ENCODE measurements around the gene FBXW5.

FBXW5 gene

DNA sequence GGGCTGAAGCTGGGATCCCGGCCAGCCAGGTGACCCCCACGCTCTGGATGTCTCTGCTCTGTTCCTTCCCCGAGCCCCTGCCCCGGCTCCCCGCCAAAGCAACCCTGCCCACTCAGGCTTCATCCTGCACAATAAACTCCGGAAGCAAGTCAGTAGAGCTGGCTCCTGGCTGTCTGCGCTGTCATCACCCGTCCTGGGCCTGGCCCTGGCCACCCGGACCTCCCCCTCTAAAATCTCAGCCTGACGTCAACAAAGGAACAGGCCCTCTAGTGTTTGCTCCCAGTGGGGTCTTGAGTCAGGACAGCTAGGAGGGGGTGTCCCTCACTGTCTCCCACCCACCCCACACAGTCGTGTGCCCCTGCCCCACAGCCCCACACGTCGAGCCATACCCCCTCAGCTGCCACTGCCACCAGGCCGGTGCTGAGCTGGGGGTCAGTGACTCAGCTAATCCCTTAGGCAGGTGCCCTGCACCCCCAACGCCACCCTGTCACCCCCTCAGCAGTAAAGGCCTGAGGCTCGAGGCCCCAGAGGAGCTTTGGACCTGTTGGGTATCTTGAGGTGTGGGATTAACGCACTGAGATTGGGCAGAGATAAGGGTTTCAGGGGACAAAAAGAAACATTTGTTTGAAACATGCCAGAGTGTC lies 37.2 kb upstream of the FBXW5 start:
- no peak overlapping the region for H3K27ac Mint-ChIP-seq
- no peaks in the 10 kb centered on the region for H3K36me3 Mint-ChIP-seq (ENCODE audit: low read depth)
- H3K4me3 Mint-ChIP-seq: no peak overlapping the region
- H3K4me1 Mint-ChIP-seq: peaks cover 3% of the 10 kb centered on the region
- no peak for ATAC-seq
- no peaks in the 10 kb centered on the region for H3K9me3 Mint-ChIP-seq
- no peak for DNase-seq
- H3K27me3 Mint-ChIP-seq: peaks cover 22% of the 10 kb centered on the region

- Mint-ChIP-seq H3K27me3 (peaks cover 19% of the 10 kb centered on the region), H3K9me3 (no peaks in the 10 kb centered on the region), H3K4me3 (no peak overlapping the region), H3K27ac (no peak overlapping the region), H3K36me3 (ENCODE audit: low read depth) (no peaks in the 10 kb centered on the region), H3K4me1 (peaks cover 7% of the 10 kb centered on the region)
- ATAC-seq (no peak), DNase-seq (no peak)
These were observed 36.3 kb upstream of the FBXW5 start for GRCh38 chr9:136980669-136981478.

- no peak for ATAC-seq
- Mint-ChIP-seq H3K36me3 (ENCODE audit: low read depth) (no peaks in the 10 kb centered on the region), H3K4me1 (peaks cover 15% of the 10 kb centered on the region), H3K27me3 (peaks cover 19% of the 10 kb centered on the region), H3K9me3 (no peaks in the 10 kb centered on the region), H3K27ac (no peak overlapping the region), H3K4me3 (no peak overlapping the region)
- no peak for DNase-seq
These were observed 35.4 kb upstream of the FBXW5 start for GRCh38 chr9:136979769-136980587.

DNA sequence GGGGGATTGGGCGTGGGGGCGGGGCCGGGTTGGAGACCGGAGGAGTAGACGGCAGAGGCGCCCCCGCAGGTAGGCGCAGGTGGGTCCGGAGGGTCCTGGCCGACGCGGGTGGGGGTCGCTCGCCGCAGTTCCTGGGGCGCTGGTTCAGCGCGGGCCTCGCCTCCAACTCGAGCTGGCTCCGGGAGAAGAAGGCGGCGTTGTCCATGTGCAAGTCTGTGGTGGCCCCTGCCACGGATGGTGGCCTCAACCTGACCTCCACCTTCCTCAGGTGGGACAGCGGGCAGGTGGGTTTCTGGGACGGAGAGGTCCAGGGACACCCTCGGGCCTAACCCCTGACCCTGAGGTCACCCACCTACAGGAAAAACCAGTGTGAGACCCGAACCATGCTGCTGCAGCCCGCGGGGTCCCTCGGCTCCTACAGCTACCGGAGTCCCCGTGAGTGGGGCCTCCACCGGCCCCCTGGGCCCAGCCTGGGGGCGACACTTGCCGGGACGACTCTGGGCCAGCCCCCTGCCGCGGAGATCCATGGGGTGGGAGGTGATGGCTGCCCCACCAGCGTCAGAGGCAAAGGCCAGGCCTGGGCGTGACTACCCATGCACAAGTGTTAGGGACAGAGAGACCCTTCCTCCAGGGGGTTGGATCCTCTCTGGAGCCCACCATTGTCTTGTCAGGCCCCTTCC lies 34.5 kb upstream of the FBXW5 start:
- no peak for ATAC-seq
- H3K4me1 Mint-ChIP-seq: peaks cover 17% of the 10 kb centered on the region
- H3K4me3 Mint-ChIP-seq: no peak overlapping the region

DNA sequence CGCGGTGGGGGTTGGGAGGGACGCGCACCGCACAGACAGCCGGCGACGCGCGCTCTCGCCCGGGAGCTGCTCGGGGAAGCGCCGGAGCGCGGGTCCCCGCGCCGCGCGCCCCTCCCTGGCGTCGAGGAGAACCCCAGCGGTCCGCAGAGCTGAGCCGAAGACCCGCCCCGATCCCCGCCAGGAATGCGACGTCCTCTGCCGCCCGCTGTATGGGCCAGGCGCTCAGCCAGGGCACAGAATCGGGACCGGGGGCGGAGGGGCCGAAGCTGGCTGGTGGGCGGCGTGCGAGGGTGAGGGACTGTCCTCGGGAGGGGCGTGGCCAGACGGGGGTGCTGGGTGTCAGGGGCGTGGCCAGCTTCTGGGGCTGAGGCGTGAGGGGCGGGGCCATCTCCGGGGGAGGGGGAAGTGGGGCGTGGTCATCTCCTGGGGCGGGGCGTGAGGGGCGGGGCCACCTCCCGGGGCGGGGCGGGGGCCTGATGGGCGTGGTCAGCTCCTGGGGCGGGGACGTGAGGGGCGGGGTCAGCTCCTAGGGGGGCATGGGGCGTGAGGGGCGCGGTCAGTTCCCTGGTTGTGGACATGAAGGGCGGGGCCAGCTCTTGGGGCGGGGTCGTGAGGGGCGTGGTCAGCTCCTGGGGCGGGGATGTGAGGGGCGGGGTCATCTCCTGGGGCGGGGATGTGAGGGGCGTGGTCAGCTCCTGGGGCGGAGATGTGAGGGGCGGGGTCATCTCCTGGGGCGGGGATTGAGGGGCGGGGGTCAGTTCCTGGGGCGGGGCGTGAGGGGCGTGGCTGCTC lies 33.7 kb upstream of the FBXW5 start:
- peaks cover 15% of the 10 kb centered on the region for H3K4me1 Mint-ChIP-seq
- DNase-seq: peak; percentile 67
- ATAC-seq: peak; percentile 9
- no peaks in the 10 kb centered on the region for H3K36me3 Mint-ChIP-seq (ENCODE audit: low read depth)
- H3K4me3 Mint-ChIP-seq: no peak overlapping the region
- H3K27ac Mint-ChIP-seq: no peak overlapping the region
- no peaks in the 10 kb centered on the region for H3K9me3 Mint-ChIP-seq
- H3K27me3 Mint-ChIP-seq: peaks cover 11% of the 10 kb centered on the region

More for the DNA sequence above, 34.5 kb upstream of the FBXW5 start:
- H3K9me3 Mint-ChIP-seq: no peaks in the 10 kb centered on the region
- H3K27me3 Mint-ChIP-seq: peaks cover 16% of the 10 kb centered on the region
- H3K36me3 Mint-ChIP-seq (ENCODE audit: low read depth): no peaks in the 10 kb centered on the region
- no peak overlapping the region for H3K27ac Mint-ChIP-seq
- no peak for DNase-seq

GRCh38 chr9:136977649-136978072 lies 33.1 kb upstream of the FBXW5 start:
- peaks cover 7% of the 10 kb centered on the region for H3K27me3 Mint-ChIP-seq
- ATAC-seq (no peak), DNase-seq (no peak)
- peaks cover 15% of the 10 kb centered on the region for H3K4me1 Mint-ChIP-seq
- H3K9me3 Mint-ChIP-seq: no peaks in the 10 kb centered on the region
- no peaks in the 10 kb centered on the region for H3K36me3 Mint-ChIP-seq (ENCODE audit: low read depth)
- H3K27ac Mint-ChIP-seq: no peak overlapping the region
- H3K4me3 Mint-ChIP-seq: no peak overlapping the region

DNA sequence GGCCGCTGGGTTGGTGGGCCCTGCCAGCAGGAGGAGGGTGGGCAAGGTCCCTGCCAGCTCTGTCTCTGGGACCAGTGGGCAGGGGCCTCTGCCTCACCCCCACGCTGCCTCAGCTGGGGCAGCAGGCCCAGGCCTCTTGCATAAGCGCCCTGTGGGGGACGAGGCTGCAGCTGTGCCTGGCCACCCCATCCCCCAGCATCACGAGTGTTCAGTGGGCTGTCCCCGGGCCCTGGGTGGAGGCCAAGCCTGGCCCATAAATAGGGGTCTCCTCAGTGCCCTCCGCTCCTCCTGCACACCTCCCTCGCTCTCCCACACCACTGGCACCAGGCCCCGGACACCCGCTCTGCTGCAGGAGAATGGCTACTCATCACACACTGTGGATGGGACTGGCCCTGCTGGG lies 32.7 kb upstream of the FBXW5 start, which contains the start of gene PTGDS:
Gene PTGDS (plus strand): TSS at position 282 of the 400 bp plus-strand sequence. CDS start 75 bp downstream, at position 357.
- Mint-ChIP-seq H3K4me3 (no peak within 1 kb of the TSS), H3K4me1 (peaks cover 15% of the 10 kb centered on the region), H3K27me3 (peaks cover 7% of the 10 kb centered on the region), H3K36me3 (ENCODE audit: low read depth) (no peaks in the 10 kb centered on the region), H3K9me3 (no peaks in the 10 kb centered on the region), H3K27ac (no peak within 1 kb of the TSS)
- DNase-seq (no peak), ATAC-seq (no peak)

DNA sequence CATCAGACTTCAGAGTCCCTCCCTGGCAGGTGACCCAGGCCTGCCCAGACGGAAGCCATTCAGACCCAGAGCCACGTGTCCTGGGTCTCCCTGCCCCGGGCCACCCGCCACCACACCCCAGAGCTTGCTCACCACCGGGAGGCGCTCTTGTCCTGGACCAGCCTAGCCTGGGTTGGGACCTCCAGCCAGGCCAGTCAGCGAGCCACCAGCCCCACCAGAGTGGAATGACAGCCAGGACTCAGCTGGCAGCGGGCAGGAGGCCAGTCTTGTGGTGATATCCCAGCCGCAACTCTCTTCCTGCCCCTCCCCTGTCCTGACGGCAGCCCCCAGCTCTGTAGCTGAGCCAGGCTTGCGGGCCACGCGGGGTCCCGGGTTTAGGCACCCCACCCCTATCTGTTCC lies 31.1 kb upstream of the FBXW5 start:
- no peak overlapping the region for H3K27ac Mint-ChIP-seq

DNA sequence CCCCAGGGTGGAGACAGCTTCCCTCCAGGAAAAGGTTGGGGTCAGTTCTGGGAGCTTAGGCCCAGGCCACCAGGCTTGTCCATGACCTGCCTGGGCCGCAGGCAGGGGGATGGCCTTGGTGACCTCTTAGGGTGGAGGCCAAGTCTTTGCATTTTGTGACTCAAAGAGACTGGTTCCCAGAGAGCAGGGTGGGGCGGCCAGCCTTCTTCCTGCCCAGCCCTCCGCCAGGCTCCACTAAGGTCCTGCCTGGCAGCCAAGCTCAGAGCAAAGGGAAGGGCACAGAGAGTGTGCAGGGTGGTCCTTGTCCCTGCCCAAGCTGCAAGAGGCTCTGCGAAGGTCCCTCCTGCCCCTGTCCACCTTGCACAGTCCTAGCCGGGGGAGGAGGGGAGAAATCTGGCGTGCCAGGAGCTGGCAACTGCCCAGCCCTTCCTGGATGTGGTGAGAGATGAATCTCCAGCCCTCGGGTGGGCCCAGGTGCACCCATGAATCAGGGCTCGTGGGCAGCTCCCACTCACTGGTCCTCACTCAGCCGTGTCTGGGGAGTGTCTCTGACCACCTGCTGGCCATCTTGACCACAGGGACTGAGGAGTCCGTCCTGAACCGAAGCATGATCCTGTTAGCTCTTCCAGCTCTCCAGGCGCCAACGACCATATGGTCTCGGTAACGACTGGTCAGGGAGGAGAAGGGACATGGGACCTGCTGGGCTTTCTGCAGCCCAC lies 30.4 kb upstream of the FBXW5 start:
- H3K4me3 Mint-ChIP-seq: peak overlapping the region; percentile 24

More for the DNA sequence above, 31.1 kb upstream of the FBXW5 start:
- DNase-seq (peak; percentile 57), ATAC-seq (no peak)
- peaks cover 4% of the 10 kb centered on the region for H3K27me3 Mint-ChIP-seq
- H3K4me3 Mint-ChIP-seq: peak overlapping the region; percentile 24
- H3K4me1 Mint-ChIP-seq: peaks cover 15% of the 10 kb centered on the region
- no peaks in the 10 kb centered on the region for H3K9me3 Mint-ChIP-seq
- H3K36me3 Mint-ChIP-seq (ENCODE audit: low read depth): no peaks in the 10 kb centered on the region

DNA sequence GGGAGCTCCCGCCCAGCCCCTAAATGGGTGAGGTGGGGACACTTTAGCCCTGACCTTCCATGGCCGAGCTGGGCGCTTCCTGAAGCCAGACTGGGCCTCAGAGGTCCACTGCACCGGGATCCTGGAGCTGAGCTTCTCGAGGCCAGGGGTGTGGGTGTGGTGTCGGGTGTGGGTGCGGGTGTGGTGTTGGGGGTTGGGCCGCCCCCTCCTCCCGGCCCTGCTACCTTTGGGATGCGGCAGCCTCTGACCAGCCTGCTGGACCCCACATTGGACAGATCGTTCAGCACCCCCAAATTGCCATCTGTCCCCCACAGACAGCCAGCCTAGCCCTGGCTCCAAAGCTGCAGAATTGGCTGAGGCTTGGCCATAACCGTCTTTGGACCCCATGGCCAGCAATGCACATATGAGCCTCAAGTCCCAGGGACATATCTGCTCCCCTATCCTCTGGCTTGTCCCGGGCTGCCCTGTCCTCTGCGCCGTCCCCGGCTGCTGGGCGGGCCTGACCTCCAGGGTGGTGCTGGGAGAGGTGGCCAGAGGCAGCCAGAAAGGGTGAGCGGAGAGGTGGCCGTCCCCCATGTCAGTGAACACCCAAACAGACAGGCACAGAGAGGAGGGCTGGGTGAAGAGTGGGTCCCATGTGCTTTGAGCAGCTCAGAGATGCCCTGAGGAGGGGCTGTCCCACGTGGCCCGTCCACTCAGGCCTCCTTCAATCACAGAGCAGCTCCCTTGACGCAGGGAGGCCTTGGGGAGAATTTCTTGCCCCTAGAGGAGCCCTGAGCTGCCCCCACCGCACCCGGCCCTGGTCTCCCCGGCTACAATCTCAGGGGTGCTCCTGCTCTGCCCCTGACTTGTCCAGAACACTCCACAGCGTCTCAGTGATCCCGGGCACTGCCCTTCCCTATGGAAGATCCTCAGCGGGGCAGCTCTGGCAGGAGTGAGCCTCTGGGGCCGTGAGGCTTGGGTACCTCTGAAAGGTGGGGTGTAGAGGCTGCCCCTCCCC lies 29.4 kb upstream of the FBXW5 start:
- Mint-ChIP-seq H3K4me3 (no peak overlapping the region), H3K27ac (no peak overlapping the region), H3K27me3 (peaks cover 2% of the 10 kb centered on the region)

More for the DNA sequence above, 30.4 kb upstream of the FBXW5 start:
- H3K27ac Mint-ChIP-seq: no peak overlapping the region
- no peak for ATAC-seq
- no peaks in the 10 kb centered on the region for H3K9me3 Mint-ChIP-seq
- peaks cover 15% of the 10 kb centered on the region for H3K4me1 Mint-ChIP-seq
- DNase-seq: no peak
- H3K27me3 Mint-ChIP-seq: peaks cover 2% of the 10 kb centered on the region
- H3K36me3 Mint-ChIP-seq (ENCODE audit: low read depth): no peaks in the 10 kb centered on the region

DNA sequence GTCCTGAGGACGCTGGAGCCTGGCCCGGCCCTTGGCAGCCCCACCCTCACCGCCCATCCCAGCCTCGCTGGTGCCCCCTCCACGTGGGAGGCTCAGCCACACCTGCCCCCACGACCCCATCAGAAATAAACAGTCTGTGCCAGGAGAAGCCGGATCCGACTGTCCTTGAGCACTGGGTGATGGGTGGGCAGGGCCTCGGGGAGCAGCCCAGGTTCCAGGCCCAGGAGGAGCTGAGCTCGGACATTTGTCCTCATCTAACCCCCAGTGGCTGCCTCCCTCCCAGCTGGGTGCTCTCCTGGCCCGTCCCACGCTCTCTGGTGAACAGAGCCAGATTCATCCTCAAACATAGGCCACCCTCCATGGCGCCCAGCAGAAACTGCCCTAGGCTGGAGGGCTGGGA lies 28.2 kb upstream of the FBXW5 start:
- Mint-ChIP-seq H3K4me1 (peaks cover 15% of the 10 kb centered on the region), H3K9me3 (no peaks in the 10 kb centered on the region), H3K4me3 (no peak overlapping the region), H3K36me3 (ENCODE audit: low read depth) (no peaks in the 10 kb centered on the region), H3K27me3 (peaks cover 2% of the 10 kb centered on the region), H3K27ac (no peak overlapping the region)
- ATAC-seq (no peak), DNase-seq (no peak)

More for the DNA sequence above, 29.4 kb upstream of the FBXW5 start:
- Mint-ChIP-seq H3K4me1 (peaks cover 15% of the 10 kb centered on the region), H3K36me3 (ENCODE audit: low read depth) (no peaks in the 10 kb centered on the region), H3K9me3 (no peaks in the 10 kb centered on the region)
- ATAC-seq (no peak), DNase-seq (no peak)

GRCh38 chr9:136972335-136972734 lies 27.8 kb upstream of the FBXW5 start:
- H3K9me3 Mint-ChIP-seq: no peaks in the 10 kb centered on the region
- H3K4me1 Mint-ChIP-seq: peaks cover 15% of the 10 kb centered on the region
- DNase-seq (no peak), ATAC-seq (no peak)
- no peak overlapping the region for H3K4me3 Mint-ChIP-seq
- H3K27ac Mint-ChIP-seq: no peak overlapping the region
- H3K27me3 Mint-ChIP-seq: peaks cover 2% of the 10 kb centered on the region
- no peaks in the 10 kb centered on the region for H3K36me3 Mint-ChIP-seq (ENCODE audit: low read depth)

Measured in activated naive CD8-positive, alpha-beta T cell treated with anti-CD3 and anti-CD28 coated beads, Interleukin-2, amount 50 U/mL, for 24 hours (primary cell).